Transverse colon (tissue), 4 donors: ENCODE measurements around the gene CDH13.

ENCODE experiments used
- CTCF ChIP-seq, 5 experiments: fragments of 200-600 bp in 3 of 5; fragments of 450-650 bp in 2 of 5; sonication (generic) in 3 of 5; IDR thresholded peaks; 1 replicate in 2 of 5; 2 replicates in 3 of 5; pipeline ENCODE4 v1.5.1; 2016 to 2017; ENCODE audit warnings: antibody characterized with exemption in 5 of 5, inconsistent platforms in 3 of 5, mild to moderate bottlenecking in 2 of 5, moderate library complexity in 1 of 5
- POLR2AphosphoS5 ChIP-seq, 3 donors: sonication (generic); formaldehyde crosslinking; IDR thresholded peaks; one replicate each; pipeline ENCODE4 v1.6.1; 2016; ENCODE audit warnings: antibody characterized with exemption in 3 of 3

DNA sequence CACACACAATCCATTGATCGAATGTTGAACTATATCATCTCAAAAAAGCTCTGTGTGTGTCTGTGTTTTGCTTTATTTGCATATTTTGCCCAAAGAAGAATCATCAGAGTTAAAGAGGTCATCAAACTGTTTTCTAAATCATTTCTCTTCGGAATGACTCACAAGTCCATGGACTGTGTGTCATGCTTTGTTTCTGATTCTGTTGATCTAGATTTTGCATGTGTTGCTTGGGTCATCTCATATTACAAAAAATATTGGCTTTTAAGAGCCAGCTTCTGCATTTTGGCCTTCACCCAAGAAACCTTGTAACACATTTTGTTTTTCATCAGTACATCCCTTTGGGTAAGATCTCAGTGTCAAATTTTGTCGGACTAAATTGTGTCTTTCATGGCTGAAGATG, 709.8 kb downstream of the CDH13 start:
- TF ChIP-seq CTCF (IDR thresholded peaks at IDR 0.05) (no peak), POLR2AphosphoS5 (IDR thresholded peaks at IDR 0.05) (no peak)
